Measurements from ENCODE around the gene RHCE.
"Not testable (repeated sequence)": the region's sequence is repeated elsewhere in the genome, so short reads cannot be mapped to it uniquely, and the experiment has no call there.

Gene RHCE

DNA sequence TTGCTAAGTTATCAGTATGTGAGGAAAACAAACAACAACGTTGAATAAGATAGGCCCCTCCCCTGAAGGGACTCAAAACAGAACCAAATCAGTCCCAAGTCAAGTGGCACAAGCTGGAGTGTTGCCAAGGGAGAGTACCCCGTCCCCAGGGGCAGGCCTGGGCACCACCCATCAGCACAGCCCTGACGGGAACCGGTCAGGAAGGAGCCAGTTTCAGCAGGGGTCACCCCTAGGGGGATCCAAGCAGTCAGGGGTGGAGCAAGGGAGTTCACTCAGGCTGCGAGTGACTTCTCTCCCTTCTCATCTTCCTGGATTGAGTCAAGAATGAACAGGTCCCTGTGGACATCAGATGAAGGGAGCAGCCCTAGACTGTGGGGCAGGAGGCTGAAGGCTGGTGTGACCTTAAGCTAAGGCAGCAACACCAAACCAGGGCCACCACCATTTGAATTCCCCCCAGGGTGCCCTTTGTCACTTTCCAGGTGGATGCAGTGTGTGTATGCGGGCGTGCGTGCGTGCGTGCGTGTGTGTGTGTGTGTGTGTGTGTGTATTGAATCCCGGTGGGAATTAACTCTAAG, 14.8 kb downstream of the RHCE start:
- in situ Hi-C loops (cut with MboI; ENCODE audit: low sequenced_read_pairs) = loop anchor here (25.0 kb wide), 1 partner anchor 406 kb away; the partner anchor contains the start of genes MTFR1L and SELENON
- not testable (repeated sequence) for H3K27me3 ChIP-seq (ENCODE audit: low read depth); H3K4me3 ChIP-seq; H3K36me3 ChIP-seq (replicated peaks); H3K4me1 ChIP-seq; H3K9me3 ChIP-seq; DNase-seq (ENCODE audit: low spot score in 2 of 2)

DNA sequence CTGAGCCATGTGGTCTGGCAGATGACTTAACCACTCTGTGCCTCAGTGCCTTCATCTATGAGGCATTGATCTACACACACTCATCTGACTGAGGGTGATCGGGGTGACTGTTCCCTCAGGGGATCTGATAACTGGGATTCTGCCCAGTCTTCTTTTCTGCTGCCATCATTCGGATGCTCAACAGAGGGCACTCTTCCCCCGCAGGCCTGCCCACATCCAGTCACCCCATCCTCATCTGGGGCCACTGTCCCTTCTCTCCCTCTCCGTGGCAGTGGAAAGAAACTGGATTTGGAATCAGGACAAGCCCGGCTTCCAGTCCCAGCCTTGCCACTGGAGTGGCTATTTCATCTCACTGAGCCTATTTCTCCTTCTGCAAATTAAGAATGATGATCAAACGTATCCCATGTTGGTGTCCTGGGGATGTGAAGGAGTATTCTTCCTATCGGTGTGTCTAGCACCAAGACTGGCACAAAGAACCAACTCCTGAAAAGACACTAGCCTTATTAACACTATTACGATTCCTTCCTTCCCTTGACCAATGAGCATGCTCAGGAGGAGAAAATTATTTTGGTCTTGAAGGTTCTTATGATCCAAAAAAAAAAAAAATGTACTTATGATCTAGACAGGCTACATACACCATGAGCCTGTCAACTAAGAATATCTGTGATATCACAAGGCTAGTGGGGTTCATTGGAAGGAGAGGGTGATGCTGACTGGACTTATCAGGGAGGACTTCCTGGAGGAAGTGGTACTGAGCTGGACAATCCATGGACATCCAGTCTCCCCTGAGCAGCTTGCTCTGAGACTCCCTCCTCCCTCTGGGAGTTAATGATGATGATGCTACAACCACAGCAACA, 17.4 kb downstream of the RHCE start:
- DNase-seq (ENCODE audit: low spot score in 2 of 2) = peak in 1 of 2 experiments; percentile 39
- H3K36me3 ChIP-seq (replicated peaks); H3K4me3 ChIP-seq; H3K4me1 ChIP-seq; H3K27me3 ChIP-seq (ENCODE audit: low read depth); H3K9me3 ChIP-seq: not testable (repeated sequence)
- in situ Hi-C loops (cut with MboI; ENCODE audit: low sequenced_read_pairs) = loop anchor here (25.0 kb wide), 1 partner anchor 409 kb away; the partner anchor contains the start of genes MTFR1L and SELENON

DNA sequence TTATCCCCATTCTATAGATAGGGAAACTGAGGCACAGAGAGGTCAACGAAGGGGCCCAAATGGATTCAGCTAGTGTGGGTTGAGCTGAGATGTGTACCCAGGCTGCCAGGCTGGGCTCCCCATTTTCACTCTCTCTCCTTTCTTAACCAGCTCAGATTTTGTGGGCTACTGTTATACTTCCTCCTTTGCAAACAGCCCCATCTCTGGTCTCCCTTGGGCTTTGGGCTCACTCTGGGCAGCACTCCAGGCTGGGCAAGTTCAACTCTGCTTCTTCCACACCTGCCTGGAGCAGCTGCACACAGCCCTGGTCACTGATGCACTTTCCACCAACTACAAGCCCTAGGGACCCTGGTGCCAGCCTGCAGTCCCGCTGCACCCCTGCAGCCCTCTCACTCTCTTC, 22.5 kb downstream of the RHCE start:
- H3K4me1 ChIP-seq; H3K9me3 ChIP-seq; DNase-seq (ENCODE audit: low spot score in 2 of 2); H3K4me3 ChIP-seq; in situ Hi-C loops (cut with MboI; ENCODE audit: low sequenced_read_pairs); H3K27me3 ChIP-seq (ENCODE audit: low read depth); H3K36me3 ChIP-seq (replicated peaks): not testable (repeated sequence)

DNA sequence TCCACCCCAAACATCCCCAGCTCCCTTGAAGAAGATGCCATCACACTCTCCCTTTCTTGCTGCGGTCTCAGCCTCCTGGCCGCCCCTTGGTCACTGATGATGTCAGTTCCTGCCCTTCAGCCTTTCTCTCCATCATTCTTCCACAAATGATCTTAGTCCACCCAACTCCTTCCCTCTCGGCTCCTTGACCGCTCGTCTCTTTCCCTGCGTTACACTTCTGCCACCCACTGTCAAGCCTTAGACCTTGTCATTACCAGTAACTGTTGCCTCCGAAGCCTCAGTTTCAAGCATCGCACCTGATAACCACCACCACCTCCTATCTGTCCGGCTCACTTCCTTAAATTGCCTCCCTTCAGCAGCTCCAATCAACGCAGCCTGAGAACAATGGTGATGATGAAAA, 23.1 kb downstream of the RHCE start:
- not testable (repeated sequence) for H3K4me1 ChIP-seq

DNA sequence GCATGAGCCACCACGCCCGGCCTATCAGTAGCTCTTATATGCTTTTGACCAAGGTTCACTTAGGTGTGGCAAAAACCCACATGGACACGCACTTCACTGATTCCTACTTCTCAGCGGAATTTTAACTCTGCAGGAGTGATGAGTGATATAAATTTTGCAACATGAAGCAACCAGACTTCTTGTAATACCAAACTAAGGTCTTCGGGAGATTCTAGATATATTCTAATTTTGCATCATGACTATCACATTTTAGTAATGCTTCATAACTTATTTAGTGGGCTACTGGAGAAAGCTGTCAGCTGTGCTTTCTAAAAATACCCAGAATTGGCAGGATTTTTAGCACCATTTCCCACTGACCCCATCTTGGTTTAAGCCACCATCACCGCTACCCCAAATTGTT, 27.8 kb downstream of the RHCE start:
- in situ Hi-C loops (cut with MboI; ENCODE audit: low sequenced_read_pairs) = no loop called here
- DNase-seq (ENCODE audit: low spot score in 2 of 2) = no peak
- H3K9me3 ChIP-seq = no peaks in the 10 kb centered on the region
- no peaks in the 10 kb centered on the region for H3K27me3 ChIP-seq (ENCODE audit: low read depth)
- no peaks in the 10 kb centered on the region for H3K36me3 ChIP-seq (replicated peaks)
- no peaks in the 10 kb centered on the region for H3K4me1 ChIP-seq
- no peak overlapping the region for H3K4me3 ChIP-seq

More for the DNA sequence above, 23.1 kb downstream of the RHCE start:
- DNase-seq (ENCODE audit: low spot score in 2 of 2); H3K27me3 ChIP-seq (ENCODE audit: low read depth); H3K9me3 ChIP-seq; in situ Hi-C loops (cut with MboI; ENCODE audit: low sequenced_read_pairs); H3K4me3 ChIP-seq; H3K36me3 ChIP-seq (replicated peaks): not testable (repeated sequence)

DNA sequence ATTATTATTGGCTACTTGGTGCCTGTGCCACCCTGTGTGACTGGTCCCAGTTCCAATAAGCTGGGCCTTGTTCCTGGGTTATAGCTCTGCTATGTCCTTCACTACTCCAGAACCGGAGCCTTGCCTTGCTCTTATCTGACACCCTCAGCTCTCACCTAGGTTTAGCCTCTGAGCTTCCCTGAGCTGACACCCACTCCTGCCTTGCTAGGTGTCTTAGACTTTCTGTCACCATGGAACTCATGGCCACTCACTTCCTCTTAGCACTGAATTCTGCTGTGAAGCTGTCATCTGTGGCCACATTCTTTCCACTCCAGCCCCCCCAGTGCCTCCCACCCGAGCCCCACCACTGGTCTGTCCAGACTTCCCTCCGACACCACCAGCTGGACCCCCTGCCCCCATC, 30.9 kb downstream of the RHCE start:
- H3K9me3 ChIP-seq; H3K4me3 ChIP-seq; DNase-seq (ENCODE audit: low spot score in 2 of 2); H3K4me1 ChIP-seq; in situ Hi-C loops (cut with MboI; ENCODE audit: low sequenced_read_pairs); H3K27me3 ChIP-seq (ENCODE audit: low read depth); H3K36me3 ChIP-seq (replicated peaks): not testable (repeated sequence)

DNA sequence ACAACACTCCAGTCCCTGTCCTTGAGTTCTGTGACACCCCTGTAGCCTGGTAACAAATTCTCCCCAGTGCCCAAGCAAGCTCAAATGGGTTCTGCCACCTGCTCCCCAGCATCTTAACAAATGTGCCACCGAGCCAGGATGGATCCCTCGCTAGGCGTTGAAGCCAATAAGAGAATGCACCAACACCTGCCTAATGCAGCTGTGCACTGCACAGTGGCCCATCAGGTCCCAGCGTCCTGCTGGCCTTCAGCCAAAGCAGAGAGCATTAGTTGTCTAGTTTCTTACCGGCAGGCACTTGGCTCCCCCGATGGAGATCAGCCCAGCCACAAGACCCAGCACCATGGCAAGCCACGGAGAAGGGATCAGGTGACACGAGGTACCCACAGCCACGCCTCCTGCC, 31.9 kb downstream of the RHCE start:
- H3K27me3 ChIP-seq (ENCODE audit: low read depth); H3K4me1 ChIP-seq; H3K36me3 ChIP-seq (replicated peaks); in situ Hi-C loops (cut with MboI; ENCODE audit: low sequenced_read_pairs); H3K9me3 ChIP-seq; DNase-seq (ENCODE audit: low spot score in 2 of 2); H3K4me3 ChIP-seq: not testable (repeated sequence)

DNA sequence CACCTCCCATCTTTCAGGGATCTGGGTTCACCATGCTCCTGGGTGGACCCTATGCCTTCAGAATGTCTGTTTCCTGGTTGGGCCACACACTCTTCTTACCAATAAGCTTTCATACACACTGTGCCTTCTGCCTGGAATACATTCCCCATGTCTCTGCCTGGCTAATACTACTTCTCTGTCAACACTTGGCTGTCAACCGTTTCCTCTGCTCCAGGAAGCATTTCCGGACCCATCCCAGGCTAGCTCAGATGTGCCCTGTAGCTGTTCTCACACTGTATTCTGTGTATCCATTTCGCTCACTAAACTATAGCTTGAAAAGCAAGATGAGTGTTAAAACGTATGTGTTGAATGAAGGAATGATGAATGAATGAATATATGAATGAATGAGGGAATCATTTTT, 33.5 kb downstream of the RHCE start:
- H3K4me3 ChIP-seq; H3K4me1 ChIP-seq; DNase-seq (ENCODE audit: low spot score in 2 of 2); H3K9me3 ChIP-seq; in situ Hi-C loops (cut with MboI; ENCODE audit: low sequenced_read_pairs); H3K27me3 ChIP-seq (ENCODE audit: low read depth); H3K36me3 ChIP-seq (replicated peaks): not testable (repeated sequence)

DNA sequence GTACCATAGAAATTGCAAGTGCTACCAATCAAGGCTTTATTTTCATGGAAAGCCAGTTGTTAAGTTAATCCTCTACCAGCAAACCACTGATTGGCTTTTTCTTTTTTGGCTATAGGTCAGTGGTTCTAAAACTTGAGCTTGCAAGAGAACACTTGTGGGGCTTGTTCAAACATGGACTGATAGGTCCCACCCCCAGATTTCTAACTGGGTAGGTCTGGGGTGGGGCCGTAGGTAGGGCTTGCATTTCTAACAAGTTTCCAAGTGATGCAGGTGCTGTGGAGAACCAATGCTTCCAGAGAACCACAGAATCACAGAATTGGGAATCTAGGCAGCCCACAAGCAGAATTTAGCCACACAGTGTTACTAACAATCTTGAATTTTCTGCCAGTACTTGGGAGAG, 36.8 kb downstream of the RHCE start:
- DNase-seq (ENCODE audit: low spot score in 2 of 2); H3K36me3 ChIP-seq (replicated peaks); in situ Hi-C loops (cut with MboI; ENCODE audit: low sequenced_read_pairs): not testable (repeated sequence)

DNA sequence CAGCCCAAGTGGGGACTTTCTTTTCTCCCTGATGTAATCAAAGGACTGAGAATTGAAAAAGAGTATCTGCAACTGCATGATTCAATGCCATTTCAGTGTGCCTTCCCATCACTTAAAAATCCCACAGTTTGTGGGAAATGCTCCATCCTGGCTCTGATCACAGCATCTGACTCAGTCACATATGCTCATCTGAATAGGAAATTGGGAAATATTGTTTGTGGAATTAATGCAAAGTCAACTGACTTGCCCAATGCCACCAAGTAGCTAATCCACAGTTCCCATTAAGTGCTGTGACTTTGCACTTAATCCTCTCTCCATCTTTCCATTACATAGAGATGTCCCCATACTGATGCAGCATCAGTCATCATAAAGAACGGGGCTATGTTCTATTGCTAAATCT, 37.5 kb downstream of the RHCE start:
- H3K4me3 ChIP-seq; H3K36me3 ChIP-seq (replicated peaks); in situ Hi-C loops (cut with MboI; ENCODE audit: low sequenced_read_pairs); DNase-seq (ENCODE audit: low spot score in 2 of 2); H3K27me3 ChIP-seq (ENCODE audit: low read depth); H3K4me1 ChIP-seq; H3K9me3 ChIP-seq: not testable (repeated sequence)

More for the DNA sequence above, 36.8 kb downstream of the RHCE start:
- H3K9me3 ChIP-seq; H3K27me3 ChIP-seq (ENCODE audit: low read depth); H3K4me1 ChIP-seq; H3K4me3 ChIP-seq: not testable (repeated sequence)

DNA sequence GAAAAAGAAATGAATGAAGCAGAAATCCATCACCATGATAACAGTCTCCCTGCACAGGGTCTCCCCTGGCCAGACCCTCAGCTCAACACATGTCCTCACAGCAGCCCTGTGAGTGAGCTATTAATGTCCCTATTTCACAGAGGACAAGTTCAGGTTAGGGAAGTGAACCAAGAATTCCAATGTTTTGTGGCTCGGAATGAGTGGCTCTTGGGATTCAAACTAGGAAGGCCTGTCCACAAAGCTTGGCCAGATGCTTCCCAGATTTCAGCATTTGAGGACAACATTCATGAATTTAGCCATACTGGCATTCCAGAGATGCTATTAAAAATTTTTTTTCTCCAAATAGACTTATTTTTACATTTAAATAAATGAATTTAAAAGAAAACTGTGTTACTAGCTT, 38.1 kb downstream of the RHCE start:
- H3K4me3 ChIP-seq; DNase-seq (ENCODE audit: low spot score in 2 of 2); H3K9me3 ChIP-seq; H3K4me1 ChIP-seq; in situ Hi-C loops (cut with MboI; ENCODE audit: low sequenced_read_pairs); H3K36me3 ChIP-seq (replicated peaks); H3K27me3 ChIP-seq (ENCODE audit: low read depth): not testable (repeated sequence)

DNA sequence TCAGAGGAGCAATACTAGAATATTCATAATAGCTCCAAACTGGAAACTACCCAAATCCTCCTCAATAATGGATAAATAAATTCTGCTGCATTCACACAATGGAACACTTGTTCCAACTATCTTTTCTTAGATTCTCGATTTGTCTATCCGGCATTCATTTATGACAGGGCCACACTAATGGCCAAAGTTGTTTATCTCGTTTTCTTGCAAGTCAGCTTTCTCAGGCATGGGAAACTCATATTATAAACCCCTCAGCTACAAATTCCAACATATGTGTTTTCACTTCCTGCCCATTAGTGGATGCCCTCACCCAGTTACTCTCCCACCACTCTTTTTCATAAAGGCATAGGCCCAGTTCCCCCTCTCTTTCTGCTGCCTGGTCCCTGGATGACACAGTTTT, 42.3 kb downstream of the RHCE start:
- not testable (repeated sequence) for H3K36me3 ChIP-seq (replicated peaks)

DNA sequence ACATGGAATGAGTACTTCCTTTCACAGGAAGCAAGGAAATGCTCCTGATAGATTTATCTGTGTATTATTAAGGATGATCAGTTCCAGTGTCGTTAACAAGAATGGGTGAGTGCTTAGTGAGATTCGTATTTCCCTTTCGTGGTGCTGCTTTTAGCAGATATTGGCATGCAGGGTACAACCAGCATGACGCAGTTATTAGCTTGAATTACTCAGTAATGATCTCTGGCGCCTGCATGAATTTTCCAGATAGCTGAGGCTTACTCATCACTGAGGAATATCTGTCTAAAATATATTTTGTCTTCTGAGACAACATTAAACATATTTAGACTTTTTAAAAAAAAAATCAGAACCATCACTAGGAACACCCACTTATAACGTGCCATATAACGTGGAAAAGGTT, 48.9 kb downstream of the RHCE start:
- in situ Hi-C loops (cut with MboI; ENCODE audit: low sequenced_read_pairs); H3K36me3 ChIP-seq (replicated peaks); DNase-seq (ENCODE audit: low spot score in 2 of 2); H3K4me1 ChIP-seq; H3K27me3 ChIP-seq (ENCODE audit: low read depth); H3K9me3 ChIP-seq; H3K4me3 ChIP-seq: not testable (repeated sequence)

More for the DNA sequence above, 42.3 kb downstream of the RHCE start:
- H3K9me3 ChIP-seq; H3K4me3 ChIP-seq; DNase-seq (ENCODE audit: low spot score in 2 of 2); H3K27me3 ChIP-seq (ENCODE audit: low read depth); H3K4me1 ChIP-seq; in situ Hi-C loops (cut with MboI; ENCODE audit: low sequenced_read_pairs): not testable (repeated sequence)

DNA sequence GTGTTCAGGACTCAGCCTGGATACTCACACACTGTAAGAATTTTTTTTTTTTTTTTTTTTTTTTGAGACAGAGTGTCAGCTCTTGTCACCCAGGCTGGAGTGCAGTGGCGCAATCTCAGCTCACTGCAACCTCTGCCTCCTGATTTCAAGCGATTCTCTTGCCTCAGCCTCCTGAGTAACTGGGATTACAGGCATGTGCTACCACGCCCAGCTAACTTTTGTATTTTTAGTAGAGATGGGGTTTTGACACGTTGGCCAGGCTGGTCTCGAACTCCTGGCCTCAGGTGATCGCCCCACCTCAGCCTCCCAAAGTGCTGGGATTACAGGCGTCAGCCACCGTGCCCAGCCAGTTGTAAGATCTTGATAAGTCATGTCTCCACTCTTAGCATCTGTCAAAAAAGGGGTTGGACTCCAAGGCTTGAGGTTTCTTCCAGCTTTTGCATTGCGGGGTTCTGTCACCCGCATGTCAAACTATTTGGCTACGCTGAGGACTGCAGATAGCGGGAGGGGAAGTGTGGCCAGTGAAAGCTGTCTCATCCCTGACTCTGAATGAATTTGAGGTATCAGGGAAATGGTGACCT, 50.8 kb downstream of the RHCE start:
- H3K36me3 ChIP-seq (replicated peaks); H3K4me1 ChIP-seq; H3K27me3 ChIP-seq (ENCODE audit: low read depth); in situ Hi-C loops (cut with MboI; ENCODE audit: low sequenced_read_pairs); H3K9me3 ChIP-seq; DNase-seq (ENCODE audit: low spot score in 2 of 2); H3K4me3 ChIP-seq: not testable (repeated sequence)
